ENCODE data around the gene UBIAD1. TPM values are rescaled to one million over a fixed set of nuclear protein-coding genes. Genes with fewer than 3 reads are reported as not detected.

UBIAD1 gene
- total and polyA plus RNA-seq, 10 of the 15 experiments (the other 5 are each of a cell fraction or from before 2014, with no cell fraction given), result 4.5 to 23.8 (median 16.0) TPM

DNA sequence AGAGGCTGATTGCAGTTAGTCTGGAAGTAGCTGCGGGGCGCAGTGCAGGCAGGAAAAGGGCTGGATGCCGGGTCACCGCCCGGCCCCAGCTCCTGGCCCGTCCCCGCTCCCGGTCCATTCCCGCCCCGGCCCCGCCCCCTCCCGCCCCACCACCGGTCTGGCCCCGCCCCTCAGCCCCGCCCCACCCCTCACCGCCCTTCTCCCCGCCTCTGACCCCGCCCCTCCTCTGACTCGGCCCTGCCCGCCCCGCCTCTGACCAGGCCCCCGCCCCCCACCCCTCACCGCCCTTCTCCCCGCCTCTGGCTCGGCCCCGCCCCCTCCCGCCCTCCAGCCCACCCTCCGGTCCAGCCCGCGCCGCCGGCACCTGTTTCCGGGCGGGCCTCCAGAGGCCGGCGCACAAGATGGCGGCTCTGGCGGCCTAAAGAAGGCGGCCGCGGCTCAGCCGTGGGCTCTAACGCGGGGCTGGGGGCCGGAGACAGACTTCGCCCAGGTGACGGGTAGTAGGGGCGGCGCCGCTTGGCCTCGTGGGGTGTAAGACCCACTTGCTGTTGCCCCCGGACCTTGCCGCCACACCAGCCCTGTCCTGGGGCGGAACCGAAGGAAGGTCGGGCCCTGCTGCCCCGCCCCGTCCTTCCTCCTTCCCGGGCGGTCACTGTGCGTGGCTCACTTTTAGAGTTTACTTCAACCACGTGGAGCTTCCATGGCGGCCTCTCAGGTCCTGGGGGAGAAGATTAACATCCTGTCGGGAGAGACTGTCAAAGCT lies at the start of gene UBIAD1 (continued):
- TF ChIP-seq FOXK2 (IDR thresholded peaks at IDR 0.05), result peak; percentile 65
- no peak for TF ChIP-seq SMAD1 (IDR thresholded peaks at IDR 0.05; ENCODE audit: low read depth, partially characterized antibody)
- TF ChIP-seq, protein P1, sequence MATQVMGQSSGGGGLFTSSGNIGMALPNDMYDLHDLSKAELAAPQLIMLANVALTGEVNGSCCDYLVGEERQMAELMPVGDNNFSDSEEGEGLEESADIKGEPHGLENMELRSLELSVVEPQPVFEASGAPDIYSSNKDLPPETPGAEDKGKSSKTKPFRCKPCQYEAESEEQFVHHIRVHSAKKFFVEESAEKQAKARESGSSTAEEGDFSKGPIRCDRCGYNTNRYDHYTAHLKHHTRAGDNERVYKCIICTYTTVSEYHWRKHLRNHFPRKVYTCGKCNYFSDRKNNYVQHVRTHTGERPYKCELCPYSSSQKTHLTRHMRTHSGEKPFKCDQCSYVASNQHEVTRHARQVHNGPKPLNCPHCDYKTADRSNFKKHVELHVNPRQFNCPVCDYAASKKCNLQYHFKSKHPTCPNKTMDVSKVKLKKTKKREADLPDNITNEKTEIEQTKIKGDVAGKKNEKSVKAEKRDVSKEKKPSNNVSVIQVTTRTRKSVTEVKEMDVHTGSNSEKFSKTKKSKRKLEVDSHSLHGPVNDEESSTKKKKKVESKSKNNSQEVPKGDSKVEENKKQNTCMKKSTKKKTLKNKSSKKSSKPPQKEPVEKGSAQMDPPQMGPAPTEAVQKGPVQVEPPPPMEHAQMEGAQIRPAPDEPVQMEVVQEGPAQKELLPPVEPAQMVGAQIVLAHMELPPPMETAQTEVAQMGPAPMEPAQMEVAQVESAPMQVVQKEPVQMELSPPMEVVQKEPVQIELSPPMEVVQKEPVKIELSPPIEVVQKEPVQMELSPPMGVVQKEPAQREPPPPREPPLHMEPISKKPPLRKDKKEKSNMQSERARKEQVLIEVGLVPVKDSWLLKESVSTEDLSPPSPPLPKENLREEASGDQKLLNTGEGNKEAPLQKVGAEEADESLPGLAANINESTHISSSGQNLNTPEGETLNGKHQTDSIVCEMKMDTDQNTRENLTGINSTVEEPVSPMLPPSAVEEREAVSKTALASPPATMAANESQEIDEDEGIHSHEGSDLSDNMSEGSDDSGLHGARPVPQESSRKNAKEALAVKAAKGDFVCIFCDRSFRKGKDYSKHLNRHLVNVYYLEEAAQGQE (IDR thresholded peaks at IDR 0.05; ENCODE audit: low read depth, low read length), result no peak
- peak; percentile 71; the same call in 1 of the 3 replicates for TF ChIP-seq POU2F2 (IDR thresholded peaks at IDR 0.05; ENCODE audit: borderline replicate concordance, low read depth, low read length)
- peak; percentile 99 for TF ChIP-seq MXI1 (IDR thresholded peaks at IDR 0.05; ENCODE audit: low read depth, low read length)
- no peak for TF ChIP-seq KAT2A (conservative IDR thresholded peaks at IDR 0.05; ENCODE audit: control insufficient read depth, low read depth, low read length)
- no peak for TF ChIP-seq CBFB (IDR thresholded peaks at IDR 0.05; ENCODE audit: low read depth)
- 0 out of 2 replicates have a peak, but pooled peaks have one; percentile 24 for TF ChIP-seq CREB1 (IDR thresholded peaks at IDR 0.05; ENCODE audit: low read depth)
- no peak for TF ChIP-seq ZZZ3 (IDR thresholded peaks at IDR 0.05; ENCODE audit: control insufficient read depth, insufficient read length, low read depth)
- peak; percentile 84; the same call in 1 of the 2 replicates for TF ChIP-seq STAT1 (conservative IDR thresholded peaks at IDR 0.05)

Measured in GM12878 (cell line).